Suppressor macrophage treated with lipopolysaccharide for 1 hour (primary cell): ENCODE results near the gene PTCD1.

Experiments used
- DNase-seq, 3 donors: peaks; one replicate each; pipeline ENCODE4 v3.0.0-alpha.2; 2020 to 2022

PTCD1 gene

DNA sequence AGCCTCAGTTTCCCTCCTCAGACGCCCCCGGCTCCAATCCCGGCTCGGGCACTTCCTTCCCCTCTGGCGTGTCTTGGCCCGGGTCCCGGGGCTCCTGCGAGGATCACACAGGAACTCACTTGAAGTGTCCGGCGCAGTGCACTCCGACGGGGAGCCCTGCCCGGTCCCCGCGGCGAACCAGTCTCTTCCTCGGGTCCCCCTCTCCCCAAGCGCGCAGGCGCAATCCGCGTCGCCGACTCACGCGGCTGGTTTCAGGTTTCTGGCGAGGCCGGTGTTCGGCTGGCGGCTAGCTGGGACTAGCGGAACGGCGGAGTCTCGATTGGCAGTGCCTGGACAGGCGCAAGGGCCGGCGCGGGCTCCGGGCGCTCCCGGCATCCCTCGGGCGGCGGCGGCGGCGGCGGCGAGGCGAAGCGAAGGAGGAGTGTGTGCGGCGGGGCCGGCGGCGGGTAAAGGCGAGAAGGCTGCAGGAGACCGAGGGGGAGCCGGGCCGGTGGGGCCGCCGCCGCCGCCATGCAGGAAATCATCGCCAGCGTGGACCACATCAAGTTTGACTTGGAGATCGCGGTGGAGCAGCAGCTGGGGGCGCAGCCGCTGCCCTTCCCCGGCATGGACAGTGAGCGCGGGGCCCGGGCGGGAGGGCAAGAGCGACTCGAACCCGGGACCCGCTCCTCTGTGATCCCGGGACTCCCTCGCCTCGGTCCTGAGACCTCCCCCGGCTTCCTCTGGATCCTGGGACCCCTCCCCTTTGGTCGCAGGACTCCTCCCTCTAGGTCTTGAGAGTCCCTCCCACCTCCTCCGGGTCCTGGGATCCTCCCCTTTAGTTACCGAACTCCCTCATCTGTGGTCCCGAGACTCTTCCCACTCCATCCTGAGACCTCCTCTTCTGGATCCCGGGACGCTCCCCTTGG is at the start of gene PTCD1, which contains the start of gene CPSF4:
Gene PTCD1 (minus strand): TSS at position 226 of the 908 bp plus-strand sequence. CDS start 3,556 bp downstream, outside the sequence.
Gene CPSF4 (plus strand): TSS at position 371 of the 908 bp plus-strand sequence. CDS start 140 bp downstream, at position 511.
- peak; percentile 97 to 98 (median 98) for DNase-seq

DNA sequence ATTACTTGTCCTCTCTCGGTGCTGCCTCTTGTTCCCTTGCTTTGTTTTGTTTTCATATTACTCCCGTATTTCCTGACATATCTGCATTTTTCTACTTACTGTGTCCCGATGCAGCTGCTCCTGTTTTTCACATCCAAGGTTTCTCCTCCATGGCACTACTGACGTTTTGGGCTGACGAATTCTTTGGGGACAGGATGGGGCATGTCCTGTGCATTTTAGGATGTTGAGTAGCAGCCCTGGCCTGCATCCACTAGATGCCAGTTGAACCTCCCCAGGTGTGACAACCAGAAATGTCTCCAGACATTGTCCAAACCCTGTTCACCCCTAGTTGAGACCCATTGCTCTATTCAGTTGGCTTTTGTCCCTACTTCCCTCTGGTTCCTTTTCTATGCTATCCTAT is 46.5 kb upstream of the PTCD1 start:
- no peak for DNase-seq

DNA sequence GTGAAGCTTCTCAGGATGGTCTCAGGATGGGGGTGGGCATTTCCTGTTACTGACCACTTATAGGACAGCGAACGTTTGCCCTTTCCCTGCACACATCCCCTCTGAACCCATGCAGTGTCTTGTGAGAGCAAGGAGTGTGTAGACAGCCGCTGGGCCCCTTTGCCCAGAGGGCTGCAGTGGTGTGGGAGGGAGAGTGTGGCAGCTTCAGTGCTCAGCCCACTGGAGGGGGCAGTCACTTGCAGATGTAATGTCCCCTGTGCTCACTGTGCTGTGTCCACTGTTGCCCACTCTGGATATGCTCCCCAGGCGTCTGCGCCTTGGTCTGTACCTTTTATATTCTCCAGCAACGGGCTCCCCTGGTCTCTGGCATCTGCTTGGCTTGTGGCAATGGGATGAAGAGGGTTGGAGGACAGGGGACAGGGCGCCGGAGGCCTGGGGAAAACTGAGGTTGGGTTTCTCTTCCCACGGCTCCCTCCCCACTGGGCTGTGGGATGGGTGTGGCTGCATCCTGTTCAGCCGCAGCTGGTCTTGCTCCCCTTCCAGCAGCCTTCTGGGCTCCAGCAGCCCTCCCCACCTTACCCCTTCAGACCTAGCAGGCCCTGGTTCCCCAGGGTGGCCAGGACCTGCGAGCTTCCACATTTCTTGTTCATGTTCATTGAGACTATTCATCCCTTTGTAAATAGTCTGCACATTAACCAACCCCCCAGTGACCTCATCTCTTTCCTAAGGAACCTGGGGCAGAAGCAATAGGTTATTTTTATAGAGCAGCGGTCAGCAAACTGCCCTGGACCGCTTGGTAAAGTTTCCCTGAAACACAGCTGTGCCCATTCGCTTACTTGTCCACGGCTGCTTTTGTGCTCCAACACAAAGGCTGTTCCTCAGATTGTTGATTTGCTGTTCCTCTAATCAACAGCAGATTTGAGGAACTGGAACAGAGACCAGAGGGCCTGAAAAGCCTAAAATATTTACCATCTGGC is 40.2 kb upstream of the PTCD1 start:
- peak in 2 of 3 donors; percentile 15 to 21 for DNase-seq

DNA sequence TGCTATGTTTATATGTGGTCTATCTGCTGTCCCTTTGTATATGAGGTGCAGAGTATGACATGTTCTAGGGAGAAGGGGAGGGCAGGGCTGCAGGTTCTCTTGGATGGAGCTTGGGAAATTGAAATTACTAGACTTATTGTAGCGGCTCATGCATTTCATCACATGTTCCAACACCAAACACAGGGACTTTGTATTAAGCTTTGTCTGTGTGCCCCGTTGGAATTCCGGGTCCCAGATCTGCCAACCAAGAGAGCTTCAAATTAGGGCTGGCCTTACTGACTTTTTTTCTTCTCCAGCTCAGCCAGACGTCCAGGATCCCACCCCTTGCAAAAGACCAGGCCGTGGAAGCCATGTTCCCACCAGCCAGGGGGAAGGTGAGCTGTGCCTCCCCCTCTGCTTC is 37.5 kb upstream of the PTCD1 start:
- no peak for DNase-seq

- DNase-seq = peak; percentile 70 to 87 (median 74)
Measured at GRCh38 chr7:99473315-99473596, 34.7 kb upstream of the PTCD1 start.

- DNase-seq = peak; percentile 98 to 99 (median 98)
Measured at GRCh38 chr7:99472561-99473314, 34.1 kb upstream of the PTCD1 start, which contains the start of gene ZNF789. ZNF789 (plus strand) TSS chr7:99472890; CDS start chr7:99476457, 3,567 bp downstream.

- no peak for DNase-seq
Measured at GRCh38 chr7:99469381-99470065, 30.9 kb upstream of the PTCD1 start.

- DNase-seq = no peak
Measured at GRCh38 chr7:99468336-99468918, 29.8 kb upstream of the PTCD1 start.

DNA sequence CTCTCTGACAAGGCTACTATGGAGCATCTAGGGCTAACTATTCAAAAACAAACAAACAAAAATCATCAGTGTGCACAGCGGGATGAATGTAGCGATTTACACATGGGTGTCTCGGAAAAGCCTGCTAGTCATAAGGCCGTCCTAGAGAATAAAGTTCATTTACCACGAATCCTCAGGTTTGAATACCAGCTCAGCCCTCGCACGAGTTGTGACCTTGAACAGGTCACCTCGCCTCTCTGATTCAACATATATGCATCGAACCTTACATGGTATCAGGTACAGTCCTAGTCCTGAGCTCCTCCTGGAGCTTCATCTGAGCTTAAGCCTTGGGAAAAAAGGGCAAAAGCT is 26.8 kb upstream of the PTCD1 start:
- no peak for DNase-seq

- no peak for DNase-seq
Measured at GRCh38 chr7:99461221-99461620, 22.6 kb upstream of the PTCD1 start.

DNA sequence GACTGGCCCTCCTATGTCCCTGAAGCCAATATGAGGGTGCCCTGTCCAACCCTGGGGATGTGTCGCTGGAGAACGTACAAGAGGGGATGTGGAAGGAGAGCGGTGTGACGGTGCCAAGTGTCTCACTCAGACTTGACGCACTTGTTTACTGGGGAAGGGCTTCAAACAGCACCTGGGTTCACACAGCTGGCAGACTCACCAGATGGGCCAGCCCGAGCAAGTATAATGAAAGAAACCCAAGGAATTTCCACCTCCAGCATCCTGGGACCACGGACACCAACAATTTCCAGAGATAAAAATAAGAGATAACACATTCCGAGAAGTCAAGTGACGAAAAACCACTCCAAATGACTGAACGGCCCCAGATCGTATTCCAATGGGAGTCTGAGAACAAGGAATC is 22.1 kb upstream of the PTCD1 start:
- DNase-seq = no peak

DNA sequence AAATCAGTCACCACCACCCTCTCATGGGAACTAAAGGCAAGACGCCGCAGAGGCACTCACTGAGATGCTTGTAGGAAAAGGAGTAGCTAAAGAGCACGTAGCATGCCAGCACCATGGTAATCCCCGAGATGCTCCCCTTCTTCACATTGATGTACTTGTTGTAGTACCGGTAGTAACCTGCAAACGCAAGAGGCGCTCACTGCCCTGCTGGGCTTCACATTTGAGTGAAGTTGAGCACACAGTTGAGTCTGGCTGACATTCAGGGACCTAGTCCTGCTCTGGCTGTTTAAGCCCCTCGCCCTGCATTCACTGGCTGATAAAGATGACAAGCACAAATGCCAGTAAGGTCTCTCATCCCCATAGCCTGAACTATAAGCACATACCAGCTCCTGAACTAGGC is 20.5 kb upstream of the PTCD1 start:
- DNase-seq = peak; percentile 27 to 39 (median 34)

GRCh38 chr7:99457650-99458493 is 19.3 kb upstream of the PTCD1 start:
- DNase-seq = no peak

DNA sequence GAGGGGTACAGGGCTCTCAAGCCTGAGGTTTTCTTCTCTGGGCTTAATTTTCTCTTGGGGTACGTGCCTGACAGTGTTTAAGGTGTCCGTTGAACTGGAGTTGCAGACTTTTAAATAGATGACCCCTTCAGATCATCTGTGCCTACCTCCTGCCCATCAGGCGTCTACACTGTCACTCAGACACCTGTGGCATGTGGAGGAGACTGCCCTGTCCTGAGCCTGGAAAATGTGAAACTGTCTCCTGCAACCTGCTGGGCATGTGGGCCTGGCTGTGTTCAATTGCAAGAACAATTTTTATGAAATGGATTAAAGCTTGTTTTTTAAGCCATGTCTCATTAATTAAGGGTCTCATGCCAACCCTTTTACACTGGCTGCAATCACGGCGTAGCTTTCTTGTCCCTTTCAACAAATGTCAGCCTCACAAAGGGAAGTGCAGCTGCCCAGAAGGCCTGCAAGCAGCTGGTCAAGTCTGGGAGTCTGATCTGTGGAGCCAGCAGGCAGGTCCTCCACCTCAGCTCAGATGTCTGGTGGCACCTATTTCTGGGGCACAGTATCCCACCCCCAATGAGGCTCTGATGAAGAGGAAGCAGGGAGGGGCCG is 18.6 kb upstream of the PTCD1 start:
- no peak for DNase-seq

GRCh38 chr7:99456288-99456687 is 17.7 kb upstream of the PTCD1 start:
- no peak for DNase-seq

DNA sequence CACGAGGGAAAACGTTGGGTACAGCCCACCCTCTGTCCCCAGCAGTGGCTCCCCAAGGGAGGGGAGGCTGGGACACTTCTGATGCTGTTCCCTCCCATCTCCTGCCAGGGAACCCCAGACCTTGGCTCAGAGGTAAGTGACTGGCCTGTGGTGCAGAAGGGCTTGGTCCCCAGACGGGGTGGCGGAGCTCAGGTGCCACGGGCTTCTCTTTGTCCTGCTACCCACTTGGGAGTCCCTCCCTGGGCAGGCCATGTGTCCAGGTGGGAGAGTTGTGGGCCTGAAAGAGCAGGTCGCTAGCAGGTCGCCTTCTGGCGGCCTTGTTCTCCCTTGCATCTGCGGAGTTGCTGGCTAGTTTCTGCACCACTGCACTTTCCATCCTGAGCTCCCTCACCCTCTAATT is 17.3 kb upstream of the PTCD1 start:
- no peak for DNase-seq

GRCh38 chr7:99453105-99453504 is 14.5 kb upstream of the PTCD1 start:
- no peak for DNase-seq

DNA sequence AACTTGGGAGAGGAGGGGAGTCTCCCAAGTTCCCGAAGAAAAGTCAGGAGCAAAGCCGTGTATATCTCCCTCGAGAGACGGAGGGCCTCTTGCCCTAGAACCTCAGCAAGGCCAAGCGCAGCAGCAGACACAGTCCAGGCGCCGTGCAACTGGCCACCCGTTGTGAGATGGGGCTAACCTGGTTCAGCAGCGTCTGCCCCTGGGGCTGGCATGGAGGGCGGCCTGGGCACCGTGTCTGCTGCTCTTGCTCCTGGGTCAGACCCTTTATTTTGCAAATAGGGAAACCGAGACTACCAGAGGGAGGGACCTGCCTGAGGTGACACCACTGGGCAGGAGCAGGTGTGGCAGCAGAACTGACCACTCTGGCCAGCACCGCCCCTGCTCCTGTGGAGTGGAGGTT is 13.9 kb upstream of the PTCD1 start:
- no peak for DNase-seq

DNA sequence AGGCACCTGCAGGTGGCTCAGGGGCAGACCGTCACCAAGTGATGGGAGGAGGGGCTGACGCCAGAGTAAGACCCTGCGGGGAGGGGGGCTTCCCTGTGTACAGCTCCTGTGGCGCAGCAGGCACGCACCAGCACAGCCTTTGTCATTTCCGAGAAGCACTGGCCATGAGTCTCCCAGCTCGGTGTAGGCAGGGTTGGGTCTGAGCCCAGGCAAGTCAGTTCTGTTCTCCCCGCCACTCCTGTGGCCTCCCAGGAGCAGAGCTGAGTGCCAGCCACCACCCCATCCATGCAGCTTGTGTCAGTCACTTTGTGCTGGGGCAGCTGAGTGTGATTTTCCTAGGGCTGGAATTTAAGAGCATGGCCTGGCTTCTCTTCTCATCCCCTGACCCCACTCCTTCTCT is 13.3 kb upstream of the PTCD1 start:
- DNase-seq = no peak

GRCh38 chr7:99449326-99449725 is 10.7 kb upstream of the PTCD1 start:
- no peak for DNase-seq
